Central memory CD8-positive, alpha-beta T cell (primary cell): Measurements from ENCODE around the gene ZMYND10.
A peak's percentile ranks its signal among the peaks of the same experiment; 100 is the strongest.

ENCODE experiments used
- ATAC-seq: fragments of 150-1000 bp; cut with Tn5 transposase; replicated peaks from 2 replicates; pipeline ENCODE4 v1.10.0; 2022; ENCODE audit warnings: mild to moderate bottlenecking, moderate FRiP score, moderate number of reproducible peaks; ENCODE audit not compliant: poor library complexity, severe bottlenecking; ENCODE audit errors: extremely low read depth
- DNase-seq, 2 donors: peaks; one replicate each; pipeline ENCODE4 v3.0.0; 2021; ENCODE audit warnings: low spot score in 2 of 2
- H3K27ac Mint-ChIP-seq: one replicate; pipeline ENCODE4 v1.8.0; 2022; ENCODE audit warnings: low read depth, mild to moderate bottlenecking, moderate library complexity, mixed read lengths
- H3K27me3 Mint-ChIP-seq: one replicate; pipeline ENCODE4 v1.8.0; 2022; ENCODE audit warnings: mixed read lengths
- H3K36me3 Mint-ChIP-seq: one replicate; pipeline ENCODE4 v1.8.0; 2022; ENCODE audit warnings: mild to moderate bottlenecking, moderate library complexity, mixed read lengths; ENCODE audit not compliant: insufficient read depth
- H3K4me1 Mint-ChIP-seq: one replicate; pipeline ENCODE4 v1.8.0; 2022; ENCODE audit warnings: mixed read lengths
- H3K4me3 Mint-ChIP-seq: one replicate; pipeline ENCODE4 v1.8.0; 2022; ENCODE audit warnings: mild to moderate bottlenecking, moderate library complexity, mixed read lengths
- H3K9me3 Mint-ChIP-seq: one replicate; pipeline ENCODE4 v1.8.0; 2022; ENCODE audit warnings: mixed read lengths

The ZMYND10 gene

DNA sequence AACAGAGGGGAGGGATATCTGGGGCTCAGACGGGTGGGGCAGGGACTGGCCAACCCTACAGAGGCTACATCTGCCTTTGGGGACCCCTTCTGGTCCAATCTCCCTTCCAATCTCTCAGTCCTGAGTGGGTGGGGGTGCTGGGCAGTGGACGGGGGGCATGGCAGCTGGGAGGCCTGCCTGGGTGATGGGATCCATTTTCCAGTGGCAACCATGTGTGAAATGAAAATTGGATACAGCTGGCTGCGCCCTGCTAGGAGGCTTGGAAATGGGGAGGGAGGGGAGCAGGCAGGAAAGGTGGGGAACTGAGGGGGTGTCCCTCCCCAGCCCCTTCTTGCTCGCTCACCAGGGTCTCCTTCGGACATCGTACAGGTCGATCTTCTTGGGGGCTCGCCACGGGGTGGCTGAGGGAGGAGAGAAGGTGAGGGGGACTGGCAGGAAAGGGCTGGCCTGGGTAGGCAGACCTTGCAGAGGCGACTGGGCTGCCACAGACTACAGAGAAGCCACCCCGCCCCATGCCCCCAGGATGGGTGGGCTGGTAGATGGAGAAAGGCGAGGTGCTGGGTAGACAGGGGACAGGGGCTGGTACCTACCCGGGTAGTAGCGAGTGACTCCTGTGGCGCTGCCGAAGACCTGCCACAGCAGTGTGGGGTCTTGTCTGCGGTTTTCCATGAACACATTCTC is 35.0 kb upstream of the ZMYND10 start:
- no peaks in the 10 kb centered on the region for H3K4me1 Mint-ChIP-seq
- peaks cover 2% of the 10 kb centered on the region for H3K36me3 Mint-ChIP-seq
- no peak for DNase-seq
- no peak overlapping the region for H3K27ac Mint-ChIP-seq
- no peaks in the 10 kb centered on the region for H3K9me3 Mint-ChIP-seq
- ATAC-seq: no peak
- H3K4me3 Mint-ChIP-seq: no peak overlapping the region
- no peaks in the 10 kb centered on the region for H3K27me3 Mint-ChIP-seq

DNA sequence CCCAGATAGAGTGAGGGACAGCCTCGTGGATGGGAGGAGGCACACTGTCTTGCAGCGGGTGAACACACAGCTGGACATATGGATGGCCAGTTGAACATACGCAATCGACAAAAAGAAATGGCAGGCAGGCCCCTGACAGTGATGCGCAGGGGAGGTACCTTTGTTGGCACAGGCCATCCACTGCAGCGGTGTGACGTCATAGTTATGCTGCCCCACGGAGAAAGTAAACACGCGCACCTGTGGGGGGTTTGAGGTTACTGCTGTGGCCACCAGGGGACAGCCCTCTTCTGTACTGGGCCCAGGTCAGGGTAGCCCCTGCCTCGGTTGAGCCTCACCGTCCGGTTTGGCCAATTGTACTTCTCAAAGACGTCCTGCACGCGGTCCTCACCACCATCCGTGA is 33.2 kb upstream of the ZMYND10 start:
- Mint-ChIP-seq H3K9me3 (no peaks in the 10 kb centered on the region), H3K4me1 (peaks cover under 1% of the 10 kb centered on the region), H3K4me3 (no peak overlapping the region), H3K36me3 (no peaks in the 10 kb centered on the region), H3K27ac (no peak overlapping the region), H3K27me3 (no peaks in the 10 kb centered on the region)
- DNase-seq: no peak
- ATAC-seq: no peak

DNA sequence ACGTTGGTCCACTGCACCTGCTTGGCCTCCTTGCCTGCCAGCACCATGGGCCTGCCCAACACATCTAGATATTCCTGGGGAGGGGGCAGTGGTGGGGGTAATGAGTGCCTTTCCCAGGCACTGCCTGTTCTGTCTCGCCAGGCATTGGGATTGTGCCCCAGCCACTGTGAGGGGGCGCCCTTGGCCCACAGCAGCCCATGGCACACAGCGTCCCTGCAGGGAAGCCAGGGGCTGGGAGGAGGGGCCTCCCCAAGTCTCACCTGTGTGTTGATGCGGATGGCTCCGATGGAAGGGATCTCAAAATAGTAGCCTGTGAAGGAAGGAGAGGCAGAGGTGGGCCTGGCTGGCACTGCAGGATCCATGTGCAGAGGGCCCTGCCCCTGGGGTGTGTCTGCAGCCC is 32.5 kb upstream of the ZMYND10 start:
- H3K27ac Mint-ChIP-seq: no peak overlapping the region
- ATAC-seq: no peak
- no peak overlapping the region for H3K4me3 Mint-ChIP-seq
- peaks cover 8% of the 10 kb centered on the region for H3K4me1 Mint-ChIP-seq
- H3K9me3 Mint-ChIP-seq: no peaks in the 10 kb centered on the region
- no peaks in the 10 kb centered on the region for H3K36me3 Mint-ChIP-seq
- H3K27me3 Mint-ChIP-seq: no peaks in the 10 kb centered on the region
- DNase-seq: no peak

DNA sequence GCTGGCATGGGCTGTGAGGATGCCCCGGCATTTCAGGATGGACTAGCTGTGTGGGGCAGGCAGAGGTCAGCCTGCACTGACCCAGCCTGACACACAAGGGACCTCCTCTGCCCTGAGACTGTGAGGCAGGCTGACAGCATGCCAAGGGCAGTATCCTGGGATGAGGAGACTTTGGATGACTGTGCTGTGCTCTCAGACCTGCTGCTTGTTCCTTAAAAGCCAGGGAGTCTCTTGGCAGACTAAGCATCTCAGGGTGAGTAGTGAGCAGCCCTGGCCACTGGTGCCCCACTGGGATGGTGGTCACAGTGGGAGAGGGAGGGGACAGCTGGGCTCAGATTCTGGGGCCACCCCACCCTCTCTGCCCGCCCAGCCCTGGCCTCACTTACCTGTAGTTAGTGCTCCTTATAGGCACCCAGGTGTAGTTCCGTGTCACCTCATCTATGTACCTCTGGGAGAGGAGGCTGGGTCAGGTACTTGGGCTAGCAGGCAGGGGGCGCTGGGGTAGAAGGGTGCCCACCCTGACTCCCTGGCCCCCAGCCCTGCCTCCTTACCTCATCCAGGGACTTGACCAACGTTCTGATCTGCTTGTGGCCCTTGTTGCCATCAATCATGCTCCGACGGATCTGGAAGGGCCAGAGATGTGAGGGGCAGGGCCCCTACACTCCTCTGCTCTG is 29.9 kb upstream of the ZMYND10 start:
- DNase-seq (no peak), ATAC-seq (no peak)
- peaks cover 14% of the 10 kb centered on the region for H3K4me1 Mint-ChIP-seq
- H3K9me3 Mint-ChIP-seq: no peaks in the 10 kb centered on the region
- H3K27me3 Mint-ChIP-seq: no peaks in the 10 kb centered on the region
- no peaks in the 10 kb centered on the region for H3K36me3 Mint-ChIP-seq
- no peak overlapping the region for H3K4me3 Mint-ChIP-seq
- peak overlapping the region; percentile 19 for H3K27ac Mint-ChIP-seq

DNA sequence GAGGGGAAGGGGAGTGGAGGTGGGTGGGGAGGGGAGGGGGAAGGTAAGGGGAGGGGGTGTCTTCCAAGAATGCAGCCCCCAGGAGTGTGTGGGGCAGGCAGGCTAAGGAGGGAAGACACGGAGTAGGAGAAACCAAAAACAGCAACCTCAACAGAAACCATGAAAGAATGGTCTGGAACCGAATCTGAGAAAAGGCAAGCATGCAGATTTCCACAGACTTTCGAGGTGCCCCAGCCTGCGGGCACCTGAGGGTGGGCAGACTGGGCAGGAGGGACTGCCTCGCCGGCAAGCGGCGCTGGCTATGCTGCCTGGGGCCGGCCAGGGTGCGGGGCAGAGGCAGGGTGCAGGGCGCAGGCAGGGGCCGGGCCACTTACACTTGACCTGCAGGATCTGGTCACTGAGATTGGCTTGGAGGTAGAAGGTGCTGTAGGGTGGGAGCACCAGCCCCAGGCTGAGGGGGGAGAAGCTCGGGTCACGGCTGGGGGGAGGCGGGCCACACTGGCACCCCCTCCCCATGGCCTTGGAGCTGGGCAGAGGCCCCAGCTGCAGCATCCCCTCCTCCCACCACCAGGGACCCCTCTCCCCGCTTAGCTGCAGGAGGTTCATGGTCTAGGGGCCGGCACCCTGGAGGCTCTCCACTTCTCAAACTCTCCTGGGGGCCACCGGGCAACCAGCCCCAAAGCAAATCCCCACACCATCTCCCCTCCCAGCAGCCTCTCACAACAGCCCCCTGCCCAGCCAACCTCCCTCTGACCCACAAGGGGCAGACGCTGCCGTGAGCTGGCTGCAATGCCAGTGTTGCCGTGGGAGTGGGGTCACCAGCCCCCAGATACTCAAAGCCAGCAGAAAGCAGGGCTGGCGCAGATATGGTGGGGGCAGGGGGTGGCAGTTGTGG is 29.1 kb upstream of the ZMYND10 start:
- H3K9me3 Mint-ChIP-seq: no peaks in the 10 kb centered on the region
- no peak overlapping the region for H3K27ac Mint-ChIP-seq
- no peak overlapping the region for H3K4me3 Mint-ChIP-seq
- H3K36me3 Mint-ChIP-seq: no peaks in the 10 kb centered on the region
- ATAC-seq (no peak), DNase-seq (no peak)
- H3K27me3 Mint-ChIP-seq: no peaks in the 10 kb centered on the region
- peaks cover 14% of the 10 kb centered on the region for H3K4me1 Mint-ChIP-seq

DNA sequence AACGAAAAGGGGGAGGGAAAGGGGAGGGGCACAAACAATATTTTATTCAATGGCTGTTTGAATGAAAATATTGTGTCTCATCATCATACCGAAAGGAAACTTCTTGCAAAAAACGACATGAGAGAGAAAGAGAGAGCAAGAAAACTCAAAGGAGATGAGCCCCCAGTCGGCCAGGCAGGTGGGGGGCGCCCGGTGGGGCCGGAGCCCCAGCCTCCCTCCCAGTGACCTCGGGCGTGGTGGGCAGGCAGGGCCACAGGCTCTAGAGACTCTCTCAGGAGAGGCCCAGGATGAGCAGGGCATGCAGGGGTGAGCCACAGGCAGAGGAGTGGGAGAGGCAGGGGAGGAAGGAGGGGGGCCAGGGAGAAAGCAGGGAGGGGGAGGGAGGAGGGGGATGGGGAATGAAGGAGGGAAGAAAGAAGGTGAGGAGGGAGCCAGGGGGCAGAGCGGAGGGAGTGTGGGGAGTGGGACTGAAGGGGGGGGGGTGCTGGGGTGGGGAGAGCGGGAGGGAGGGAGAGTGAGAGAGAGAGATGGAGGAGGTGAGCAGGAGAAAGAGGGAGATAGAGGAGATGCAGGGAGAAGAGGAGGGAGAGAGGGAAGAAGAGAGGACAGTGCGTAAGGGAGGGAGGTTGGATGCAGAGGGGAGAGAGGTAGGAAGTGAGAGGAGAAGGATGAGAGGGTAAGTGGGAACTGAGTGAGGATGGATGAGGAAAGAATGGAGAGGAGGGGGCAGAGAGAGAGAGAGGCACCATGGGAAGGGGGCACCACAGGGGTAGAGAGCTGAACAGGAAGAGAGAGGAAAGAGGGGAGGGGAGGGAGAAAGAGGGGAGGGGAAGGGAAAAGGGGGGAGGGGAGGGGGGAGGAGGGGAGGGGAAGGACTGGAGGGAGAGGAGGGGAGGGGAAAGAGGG is 27.9 kb upstream of the ZMYND10 start:
- Mint-ChIP-seq H3K4me3 (no peak overlapping the region), H3K27me3 (no peaks in the 10 kb centered on the region), H3K9me3 (no peaks in the 10 kb centered on the region), H3K4me1 (peaks cover 22% of the 10 kb centered on the region), H3K27ac (peak overlapping the region; percentile 41), H3K36me3 (no peaks in the 10 kb centered on the region)
- DNase-seq (no peak), ATAC-seq (no peak)

DNA sequence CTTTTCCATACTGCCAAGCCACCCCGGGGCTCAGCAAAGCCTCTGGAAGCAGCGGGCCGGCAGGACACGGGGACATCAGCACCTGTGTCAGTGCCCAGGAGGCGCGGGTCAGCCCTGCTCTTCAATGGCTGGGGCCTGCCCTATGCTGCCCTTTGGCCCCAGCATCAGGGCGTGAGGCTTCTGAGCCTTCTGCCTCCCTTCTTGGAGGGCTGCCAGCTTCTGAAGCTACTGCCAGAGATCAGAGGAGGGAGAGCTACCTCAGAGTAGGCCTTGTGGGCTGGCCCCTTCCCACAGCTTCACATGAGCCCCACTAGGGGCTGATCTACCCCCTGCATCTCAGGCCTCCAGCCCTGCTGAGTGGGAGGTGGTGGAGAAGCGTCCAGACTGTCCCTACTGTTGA is 26.8 kb upstream of the ZMYND10 start:
- no peaks in the 10 kb centered on the region for H3K9me3 Mint-ChIP-seq
- ATAC-seq (no peak), DNase-seq (no peak)
- no peak overlapping the region for H3K4me3 Mint-ChIP-seq
- peak overlapping the region; percentile 78 for H3K27ac Mint-ChIP-seq
- H3K4me1 Mint-ChIP-seq: peaks cover 28% of the 10 kb centered on the region
- peaks cover under 1% of the 10 kb centered on the region for H3K36me3 Mint-ChIP-seq
- no peaks in the 10 kb centered on the region for H3K27me3 Mint-ChIP-seq

DNA sequence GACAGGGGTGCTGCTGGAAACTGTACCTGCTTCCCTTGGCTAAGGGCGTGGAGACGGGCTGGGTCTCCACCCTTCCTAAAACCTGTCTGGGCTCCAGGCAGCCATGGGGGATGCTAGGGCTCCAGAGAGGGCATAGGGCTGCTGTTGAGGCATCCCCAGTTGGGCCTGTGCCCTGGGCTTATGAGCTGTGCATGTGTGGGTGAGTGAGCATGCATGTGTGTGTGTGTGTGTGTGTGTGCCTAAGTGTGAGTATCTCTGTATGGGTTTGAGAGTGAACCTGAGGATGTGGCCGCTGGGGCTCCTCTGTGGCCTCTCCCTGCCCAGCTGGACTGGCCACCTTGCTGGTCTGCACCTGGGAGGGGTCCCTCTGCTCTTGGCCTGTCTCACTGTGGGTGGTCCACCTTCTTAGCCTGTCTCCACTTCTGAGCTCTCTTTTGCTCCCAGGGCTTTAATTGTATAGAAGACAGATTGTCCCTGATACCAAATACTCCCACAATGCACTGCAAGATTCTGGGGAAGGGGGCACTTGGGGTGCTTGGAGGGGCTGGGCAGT is 25.7 kb upstream of the ZMYND10 start:
- Mint-ChIP-seq H3K4me3 (no peak overlapping the region), H3K4me1 (peaks cover 34% of the 10 kb centered on the region), H3K27ac (no peak overlapping the region), H3K27me3 (no peaks in the 10 kb centered on the region), H3K9me3 (no peaks in the 10 kb centered on the region), H3K36me3 (peaks cover 3% of the 10 kb centered on the region)
- ATAC-seq (no peak), DNase-seq (no peak)

DNA sequence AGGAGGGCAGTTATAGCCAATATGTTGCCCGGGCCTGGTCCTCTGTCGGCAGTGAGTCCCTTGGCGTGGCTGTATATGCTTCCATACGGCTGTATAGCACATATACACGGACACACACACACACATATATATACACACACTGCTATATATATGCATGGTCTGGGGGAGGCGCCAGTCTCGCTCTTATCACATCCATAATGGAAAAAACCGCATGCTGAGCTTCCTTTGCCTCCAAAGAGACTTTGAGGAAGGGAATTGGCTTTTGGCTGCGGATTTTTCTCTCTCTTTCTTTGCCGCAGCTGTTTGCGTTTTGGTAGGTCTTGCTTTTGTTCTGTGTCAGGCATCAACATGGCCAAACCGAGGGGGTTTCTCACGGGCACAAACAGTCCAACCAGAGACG is 25.1 kb upstream of the ZMYND10 start:
- DNase-seq (no peak), ATAC-seq (no peak)
- H3K36me3 Mint-ChIP-seq: peaks cover 3% of the 10 kb centered on the region
- H3K4me3 Mint-ChIP-seq: no peak overlapping the region
- no peaks in the 10 kb centered on the region for H3K9me3 Mint-ChIP-seq
- no peak overlapping the region for H3K27ac Mint-ChIP-seq
- no peaks in the 10 kb centered on the region for H3K27me3 Mint-ChIP-seq
- peaks cover 40% of the 10 kb centered on the region for H3K4me1 Mint-ChIP-seq

DNA sequence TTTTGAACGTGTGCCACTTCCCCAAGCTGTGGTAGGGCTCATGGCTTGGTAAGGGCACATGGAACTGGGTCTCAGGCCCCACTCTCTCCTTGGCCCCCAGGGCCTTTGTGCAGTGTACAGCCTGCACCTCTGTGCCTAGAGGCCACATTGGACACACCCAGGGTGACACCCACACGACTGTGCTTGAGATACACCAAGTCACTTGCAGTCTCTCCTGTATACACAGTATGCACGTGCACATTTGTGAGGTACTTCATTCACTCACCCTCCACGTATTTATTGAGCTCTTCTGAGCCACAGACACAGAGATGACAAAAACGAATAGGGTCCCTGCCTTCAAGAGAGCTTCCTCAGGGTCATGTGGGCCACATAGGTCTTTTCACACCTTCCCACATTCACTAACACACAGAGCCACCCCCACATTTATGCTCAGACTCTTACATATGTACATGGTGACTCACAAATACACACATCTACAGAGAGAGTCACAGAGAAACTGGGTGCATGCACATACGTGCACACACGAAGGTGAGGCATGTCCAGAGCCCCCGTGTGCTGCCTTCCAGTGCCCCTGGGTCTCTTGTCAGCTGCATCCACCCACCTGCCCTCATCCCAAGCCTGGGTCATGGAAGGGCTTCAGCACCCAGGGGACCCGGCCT is 23.6 kb upstream of the ZMYND10 start:
- no peak overlapping the region for H3K4me3 Mint-ChIP-seq
- ATAC-seq: no peak
- no peaks in the 10 kb centered on the region for H3K27me3 Mint-ChIP-seq
- H3K27ac Mint-ChIP-seq: no peak overlapping the region
- H3K9me3 Mint-ChIP-seq: no peaks in the 10 kb centered on the region
- peaks cover 44% of the 10 kb centered on the region for H3K4me1 Mint-ChIP-seq
- no peak for DNase-seq
- peaks cover 4% of the 10 kb centered on the region for H3K36me3 Mint-ChIP-seq

DNA sequence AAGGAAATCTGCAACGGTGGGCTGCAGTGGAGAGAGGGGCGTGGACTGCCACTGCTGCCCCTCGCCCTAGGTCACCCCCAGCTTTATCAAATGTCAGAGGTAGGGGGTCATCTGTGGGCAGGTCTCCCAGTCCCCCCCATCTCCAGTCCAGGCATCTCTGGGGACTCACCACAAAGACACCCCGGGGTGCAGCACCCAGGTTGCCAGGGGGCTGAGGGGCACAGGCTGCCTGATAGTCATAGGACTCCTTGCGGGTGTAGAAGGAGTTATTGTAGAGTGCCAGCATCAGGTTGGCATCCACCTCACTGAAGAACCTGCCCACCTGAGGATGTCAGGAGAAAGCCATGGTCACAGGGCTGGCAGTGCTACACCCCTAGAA is 20.3 kb upstream of the ZMYND10 start:
- H3K27ac Mint-ChIP-seq: peak overlapping the region; percentile 93
- peaks cover 30% of the 10 kb centered on the region for H3K4me1 Mint-ChIP-seq
- H3K9me3 Mint-ChIP-seq: no peaks in the 10 kb centered on the region
- peaks cover 6% of the 10 kb centered on the region for H3K36me3 Mint-ChIP-seq
- no peaks in the 10 kb centered on the region for H3K27me3 Mint-ChIP-seq
- no peak for DNase-seq
- H3K4me3 Mint-ChIP-seq: peak overlapping the region; percentile 85
- ATAC-seq: no peak
